Measurements from ENCODE around the gene ZNF611. TPM values are rescaled to one million over a fixed set of nuclear protein-coding genes. Genes with fewer than 3 reads are reported as not detected.

The ZNF611 gene
- polyA plus RNA-seq, 2 of the 4 experiments (the other 2 are of a cell fraction), result 4.1 to 5.6 TPM

GRCh38 chr19:52739576-52739975 lies 4.7 kb upstream of the ZNF611 start (continued):
- TF ChIP-seq POLR2AphosphoS2 (conservative IDR thresholded peaks at IDR 0.05; ENCODE audit: low read length) (no peak), RAD21 (conservative IDR thresholded peaks at IDR 0.05 in 1 of 2, IDR thresholded peaks at IDR 0.05 in 1 of 2) (no peak), CBX8 (IDR thresholded peaks at IDR 0.05) (no peak), PHF8 (IDR thresholded peaks at IDR 0.05; ENCODE audit: borderline replicate concordance, low read depth) (no peak), MAX (IDR thresholded peaks at IDR 0.05) (no peak), EHF (CRISPR knock-in tag; IDR thresholded peaks at IDR 0.05) (no peak), HOXB13 (CRISPR knock-in tag; IDR thresholded peaks at IDR 0.05; ENCODE audit: low read depth) (no peak), CHD2 (IDR thresholded peaks at IDR 0.05; ENCODE audit: low read length, partially characterized antibody) (no peak), HEYL (CRISPR knock-in tag; IDR thresholded peaks at IDR 0.05) (no peak), RNF2 (IDR thresholded peaks at IDR 0.05; ENCODE audit: borderline replicate concordance, low read depth) (no peak)

- Histone ChIP-seq H3K4me1 (no peaks in the 10 kb centered on the region), H3K4me3 (no peak overlapping the region), H3K27ac (no peak overlapping the region), H3K4me2 (no peak overlapping the region), H3K9me3 (peaks cover 60% of the 10 kb centered on the region)
- 78% methylated on average over 18 of the region's 18 CpGs for WGBS (ENCODE audit: missing lambda C conversion rate)
- no peak for ATAC-seq
- POLR2A ChIA-PET, result no interaction called here
- TF ChIP-seq TP53 (CRISPR knock-in tag; IDR thresholded peaks at IDR 0.05), result no peak
- TF ChIP-seq MAX (IDR thresholded peaks at IDR 0.05), result no peak
- TF ChIP-seq HEYL (CRISPR knock-in tag; IDR thresholded peaks at IDR 0.05), result no peak
- TF ChIP-seq MYC (IDR thresholded peaks at IDR 0.05; ENCODE audit: borderline replicate concordance, low read length), result no peak
- no peak for TF ChIP-seq CHD2 (IDR thresholded peaks at IDR 0.05; ENCODE audit: low read length, partially characterized antibody)
- no peak for TF ChIP-seq HOXB5 (CRISPR knock-in tag; IDR thresholded peaks at IDR 0.05)
- TF ChIP-seq ZFP36 (IDR thresholded peaks at IDR 0.05; ENCODE audit: borderline replicate concordance, partially characterized antibody), result no peak
- TF ChIP-seq EP300 (IDR thresholded peaks at IDR 0.05), result no peak
- no peak for TF ChIP-seq NPAS2 (CRISPR knock-in tag; IDR thresholded peaks at IDR 0.05; ENCODE audit: borderline replicate concordance)
- no peak for TF ChIP-seq FOSB (CRISPR knock-in tag; IDR thresholded peaks at IDR 0.05)
- no peak for TF ChIP-seq SMC3 (IDR thresholded peaks at IDR 0.05)
- TF ChIP-seq USF2 (IDR thresholded peaks at IDR 0.05), result no peak
- TF ChIP-seq CTCF (IDR thresholded peaks at IDR 0.05), result no peak
- no peak for TF ChIP-seq FOSL2 (IDR thresholded peaks at IDR 0.05)
- no peak for TF ChIP-seq FOSL2 (CRISPR knock-in tag; IDR thresholded peaks at IDR 0.05)
- no peak for TF ChIP-seq ZSCAN20 (CRISPR knock-in tag; IDR thresholded peaks at IDR 0.05)
- TF ChIP-seq BHLHE40 (IDR thresholded peaks at IDR 0.05; ENCODE audit: low read depth, low read length), result no peak
- no peak for TF ChIP-seq RAD21 (conservative IDR thresholded peaks at IDR 0.05 in 1 of 2, IDR thresholded peaks at IDR 0.05 in 1 of 2)
- no peak for TF ChIP-seq GATA3 (IDR thresholded peaks at IDR 0.05; ENCODE audit: borderline replicate concordance)
- TF ChIP-seq EHF (CRISPR knock-in tag; IDR thresholded peaks at IDR 0.05), result no peak
- FAIRE-seq, result no peak
- DNase-seq (ENCODE audit: low read depth in 1 of 2, low spot score in 1 of 2), result no peak
- CTCF ChIA-PET, result interaction anchor here (0.8 to 0.9 kb wide), 2 partner anchors 19 to 73 kb away, joined by 4 to 7 read pairs; no protein-coding TSS in a partner anchor
These were observed 890 bp upstream of the ZNF611 start for GRCh38 chr19:52735734-52736133.
